ENCODE results near the gene DCTPP1.

- peak in 3 of 6 experiments; percentile 17 to 47 (median 18) for TF ChIP-seq CTCF (IDR thresholded peaks at IDR 0.05)
- TF ChIP-seq POLR2A (IDR thresholded peaks at IDR 0.05): peak; percentile 51 to 98
These were observed 15.8 kb upstream of the DCTPP1 start, which contains the start of gene SEPHS2 for GRCh38 chr16:30445408-30446202.
